H9 (cell line): ENCODE data around the gene BAZ2A. TPM values are rescaled to one million over a fixed set of nuclear protein-coding genes. Genes with fewer than 3 reads are reported as not detected.

Experiments used
- DNase-seq: peaks from one replicate; pipeline ENCODE4 v3.0.0-alpha.2; 2017
- H2AFZ ChIP-seq: one replicate; pipeline ENCODE4 v1.6.1; 2013; ENCODE audit warnings: mild to moderate bottlenecking, low read length, control low read depth, moderate library complexity
- H2AK5ac ChIP-seq: 2 replicates; pipeline ENCODE4 v1.6.1; 2013; ENCODE audit warnings: low read length, control low read depth, mixed read lengths; ENCODE audit not compliant: insufficient read length
- H2BK120ac ChIP-seq: one replicate; pipeline ENCODE4 v1.6.1; 2013; ENCODE audit warnings: low read depth, mild to moderate bottlenecking, low read length, control low read depth, inconsistent platforms; ENCODE audit not compliant: poor library complexity, severe bottlenecking
- H2BK12ac ChIP-seq: 2 replicates; pipeline ENCODE4 v1.6.1; 2013; ENCODE audit warnings: low read length, control low read depth, mixed read lengths, low read depth; ENCODE audit not compliant: insufficient read length
- H2BK15ac ChIP-seq: 2 replicates; pipeline ENCODE4 v1.6.1; 2013; ENCODE audit warnings: low read depth, low read length, control low read depth
- H2BK20ac ChIP-seq: one replicate; pipeline ENCODE4 v1.6.1; 2013; ENCODE audit warnings: low read depth, mild to moderate bottlenecking, low read length, control low read depth, inconsistent platforms; ENCODE audit not compliant: poor library complexity, severe bottlenecking
- H2BK5ac ChIP-seq: 2 replicates; pipeline ENCODE4 v1.6.1; 2013; ENCODE audit warnings: low read length, control low read depth, mixed read lengths; ENCODE audit not compliant: insufficient read length
- H3K14ac ChIP-seq: 2 replicates; pipeline ENCODE4 v1.6.1; 2013; ENCODE audit warnings: low read length, control low read depth; ENCODE audit not compliant: insufficient read depth
- H3K18ac ChIP-seq: 2 replicates; pipeline ENCODE4 v1.6.1; 2013; ENCODE audit warnings: low read depth, mild to moderate bottlenecking, mixed read lengths, low read length, control low read depth; ENCODE audit not compliant: insufficient read length
- H3K23ac ChIP-seq: 2 replicates; pipeline ENCODE4 v1.6.1; 2013; ENCODE audit warnings: low read length, control low read depth, mixed read lengths, low read depth; ENCODE audit not compliant: insufficient read length
- H3K23me2 ChIP-seq: 2 replicates; pipeline ENCODE4 v1.6.1; 2013; ENCODE audit warnings: low read depth, mild to moderate bottlenecking, mixed read lengths, low read length, control low read depth; ENCODE audit not compliant: insufficient read length, poor library complexity, severe bottlenecking
- H3K27ac ChIP-seq: 2 replicates; pipeline ENCODE4 v1.5.1; 2013; ENCODE audit warnings: low read length, control low read depth, mixed read lengths, low read depth; ENCODE audit not compliant: insufficient read length
- H3K27me3 ChIP-seq: 2 replicates; pipeline ENCODE4 v1.6.1; 2013; ENCODE audit warnings: low read length, control low read depth, inconsistent platforms; ENCODE audit not compliant: insufficient read depth
- H3K4ac ChIP-seq: 2 replicates; pipeline ENCODE4 v1.6.1; 2013; ENCODE audit warnings: low read depth, mild to moderate bottlenecking, control low read depth, inconsistent platforms, low read length, moderate library complexity
- H3K4me1 ChIP-seq: 2 replicates; pipeline ENCODE4 v1.6.1; 2013; ENCODE audit warnings: low read length, control low read depth, inconsistent platforms; ENCODE audit not compliant: insufficient read depth
- H3K4me2 ChIP-seq: 2 replicates; pipeline ENCODE4 v1.6.1; 2013; ENCODE audit warnings: low read length, control low read depth, mixed read lengths; ENCODE audit not compliant: insufficient read length, insufficient read depth
- H3K56ac ChIP-seq: 2 replicates; pipeline ENCODE4 v1.6.1; 2013; ENCODE audit warnings: low read depth, mild to moderate bottlenecking, mixed read lengths, low read length, control low read depth; ENCODE audit not compliant: insufficient read length
- H3K79me1 ChIP-seq: 2 replicates; pipeline ENCODE4 v1.6.1; 2013; ENCODE audit warnings: low read depth, mild to moderate bottlenecking, moderate library complexity, low read length, control low read depth, inconsistent platforms; ENCODE audit not compliant: insufficient read depth, poor library complexity, severe bottlenecking
- H3K79me2 ChIP-seq: 2 replicates; pipeline ENCODE4 v1.6.1; 2013; ENCODE audit warnings: low read length, control low read depth, inconsistent platforms; ENCODE audit not compliant: insufficient read depth
- H3K9ac ChIP-seq: 2 replicates; pipeline ENCODE4 v1.6.1; 2013; ENCODE audit warnings: low read length, control low read depth, mixed read lengths; ENCODE audit not compliant: insufficient read length; ENCODE audit errors: extremely low read depth
- H3K9me3 ChIP-seq: one replicate; pipeline ENCODE4 v1.6.1; 2013; ENCODE audit warnings: low read depth, low read length, inconsistent platforms; ENCODE audit not compliant: control insufficient read depth
- H3T11ph ChIP-seq: one replicate; pipeline ENCODE4 v1.6.1; 2013; ENCODE audit warnings: mild to moderate bottlenecking, low read length, control low read depth, inconsistent platforms
- H4K20me1 ChIP-seq: one replicate; pipeline ENCODE4 v1.6.1; 2013; ENCODE audit not compliant: control insufficient read depth, insufficient read length, insufficient read depth
- H4K5ac ChIP-seq: 2 replicates; pipeline ENCODE4 v1.6.1; 2013; ENCODE audit warnings: low read depth, mild to moderate bottlenecking, mixed read lengths, low read length, control low read depth; ENCODE audit not compliant: insufficient read length
- H4K8ac ChIP-seq: replicated peaks from 2 replicates; pipeline ENCODE4 v1.6.1; 2013; ENCODE audit warnings: low read length, control low read depth, mixed read lengths, low read depth; ENCODE audit not compliant: insufficient read length
- H4K91ac ChIP-seq: 2 replicates; pipeline ENCODE4 v1.6.1; 2013; ENCODE audit warnings: low read depth, mild to moderate bottlenecking, moderate library complexity, mixed read lengths, low read length, control low read depth; ENCODE audit not compliant: insufficient read length
- H3K27ac Mint-ChIP-seq, 3 experiments: 2 replicates in 2 of 3; 3 replicates in 1 of 3; pipeline ENCODE4 v1.8.0; 2020 to 2021; ENCODE audit warnings: mixed read lengths in 3 of 3, mild to moderate bottlenecking in 1 of 3, moderate library complexity in 1 of 3
- H3K27me3 Mint-ChIP-seq: 2 replicates; pipeline ENCODE4 v1.8.0; 2021; ENCODE audit warnings: low read depth, mild to moderate bottlenecking, moderate library complexity, mixed read lengths
- H3K36me3 Mint-ChIP-seq, 3 experiments: 2 replicates in 2 of 3; 3 replicates in 1 of 3; pipeline ENCODE4 v1.8.0; 2020 to 2021; ENCODE audit warnings: low read depth in 3 of 3, mixed read lengths in 3 of 3; ENCODE audit not compliant: insufficient read depth in 1 of 3
- H3K4me1 Mint-ChIP-seq, 2 experiments: 2 replicates each; pipeline ENCODE4 v1.8.0; 2020; ENCODE audit warnings: mixed read lengths in 2 of 2
- H3K4me3 Mint-ChIP-seq, 2 experiments: 2 replicates in 1 of 2; 3 replicates in 1 of 2; pipeline ENCODE4 v1.8.0; 2020 to 2021; ENCODE audit warnings: mild to moderate bottlenecking in 2 of 2, mixed read lengths in 2 of 2, moderate library complexity in 1 of 2
- H3K9me3 Mint-ChIP-seq, 2 experiments: 2 replicates in 1 of 2; 3 replicates in 1 of 2; pipeline ENCODE4 v1.8.0; 2020; ENCODE audit warnings: mild to moderate bottlenecking in 2 of 2, mixed read lengths in 2 of 2, moderate library complexity in 1 of 2
- total RNA-seq: library from RNA; stranded (reverse); gene quantifications from 2 replicates; pipeline ENCODE4 v1.2.1, GENCODE V29; 2021
- TF ChIP-seq, protein P1 (sequence below): fragments of 200-600 bp; sonication (generic); conservative IDR thresholded peaks from 3 replicates; pipeline ENCODE4 v1.8.0; 2021; ENCODE audit warnings: antibody characterized with exemption, mild to moderate bottlenecking

BAZ2A gene
- total RNA-seq, 1 experiment from 2014 or later, result 108 TPM

DNA sequence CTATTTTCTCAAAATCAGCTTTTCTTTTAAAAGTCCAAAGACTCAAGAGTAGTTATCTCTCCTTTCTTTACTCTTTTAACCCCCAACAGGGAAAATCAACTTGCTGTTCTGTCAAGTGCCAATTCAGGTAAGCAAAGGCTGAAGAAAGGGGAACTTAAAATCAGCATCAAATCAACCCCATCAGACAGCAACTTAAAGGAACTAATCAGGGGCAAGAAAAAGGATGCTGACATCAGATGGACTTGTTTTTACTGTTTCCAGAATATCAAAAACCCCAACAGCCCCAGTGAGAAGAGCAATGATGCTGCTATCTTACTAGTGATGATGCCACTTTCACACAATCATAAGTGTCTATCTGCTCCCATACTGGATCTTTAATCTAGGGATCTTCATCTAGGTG is 3.4 kb downstream of the BAZ2A start:
- Mint-ChIP-seq H3K27ac (no peak overlapping the region), H3K27me3 (no peaks in the 10 kb centered on the region), H3K4me3 (no peak overlapping the region), H3K9me3 (peaks cover 0 to 3% of the 10 kb centered on the region in 2 experiments; a peak in 2 of 5 replicates), H3K36me3 (peaks cover 2 to 23% (median 16%) of the 10 kb centered on the region in 3 experiments; a peak in 6 of 7 replicates), H3K4me1 (peaks cover 32 to 33% of the 10 kb centered on the region in 2 experiments)
- Histone ChIP-seq H3K4me1 (peaks cover 5% of the 10 kb centered on the region; the same call in 1 of the 2 replicates), H3T11ph (no peak overlapping the region), H3K56ac (no peak overlapping the region), H3K27ac (no peak overlapping the region), H2BK12ac (no peak overlapping the region), H3K9ac (no peak overlapping the region), H3K79me1 (peaks cover 9% of the 10 kb centered on the region), H3K4ac (no peak overlapping the region), H3K27me3 (no peaks in the 10 kb centered on the region), H2BK120ac (no peak overlapping the region), H4K20me1 (no peaks in the 10 kb centered on the region), H2BK15ac (no peak overlapping the region), H3K23me2 (peaks cover 10% of the 10 kb centered on the region), H3K79me2 (peaks cover 33% of the 10 kb centered on the region; the same call in 1 of the 2 replicates), H2BK20ac (no peak overlapping the region), H2BK5ac (no peak overlapping the region), H3K18ac (no peak overlapping the region), H4K8ac (no peak overlapping the region), H4K91ac (no peak overlapping the region), H4K5ac (no peak overlapping the region), H3K14ac (no peak overlapping the region), H2AK5ac (no peak overlapping the region), H3K23ac (no peak overlapping the region), H3K9me3 (no peaks in the 10 kb centered on the region), H2AFZ (no peak overlapping the region), H3K4me2 (no peak overlapping the region)
- TF ChIP-seq, protein P1, sequence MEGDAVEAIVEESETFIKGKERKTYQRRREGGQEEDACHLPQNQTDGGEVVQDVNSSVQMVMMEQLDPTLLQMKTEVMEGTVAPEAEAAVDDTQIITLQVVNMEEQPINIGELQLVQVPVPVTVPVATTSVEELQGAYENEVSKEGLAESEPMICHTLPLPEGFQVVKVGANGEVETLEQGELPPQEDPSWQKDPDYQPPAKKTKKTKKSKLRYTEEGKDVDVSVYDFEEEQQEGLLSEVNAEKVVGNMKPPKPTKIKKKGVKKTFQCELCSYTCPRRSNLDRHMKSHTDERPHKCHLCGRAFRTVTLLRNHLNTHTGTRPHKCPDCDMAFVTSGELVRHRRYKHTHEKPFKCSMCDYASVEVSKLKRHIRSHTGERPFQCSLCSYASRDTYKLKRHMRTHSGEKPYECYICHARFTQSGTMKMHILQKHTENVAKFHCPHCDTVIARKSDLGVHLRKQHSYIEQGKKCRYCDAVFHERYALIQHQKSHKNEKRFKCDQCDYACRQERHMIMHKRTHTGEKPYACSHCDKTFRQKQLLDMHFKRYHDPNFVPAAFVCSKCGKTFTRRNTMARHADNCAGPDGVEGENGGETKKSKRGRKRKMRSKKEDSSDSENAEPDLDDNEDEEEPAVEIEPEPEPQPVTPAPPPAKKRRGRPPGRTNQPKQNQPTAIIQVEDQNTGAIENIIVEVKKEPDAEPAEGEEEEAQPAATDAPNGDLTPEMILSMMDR, result no peak
- no peak for DNase-seq
